ENCODE results near the gene LYL1.
A peak's percentile ranks its signal among the peaks of the same experiment; 100 is the strongest.

The LYL1 gene

GRCh38 chr19:13128583-13128982 lies 25.9 kb upstream of the LYL1 start:
- DNase-seq, result no peak

- no peak for DNase-seq
Measured at GRCh38 chr19:13127811-13128575, 25.3 kb upstream of the LYL1 start.

- no peak for DNase-seq
Measured at GRCh38 chr19:13127051-13127450, 24.4 kb upstream of the LYL1 start.

- no peak for DNase-seq
Measured at GRCh38 chr19:13122980-13123957, 20.6 kb upstream of the LYL1 start.

GRCh38 chr19:13122275-13122878 lies 19.7 kb upstream of the LYL1 start:
- no peak for DNase-seq

- DNase-seq, result no peak
Measured at GRCh38 chr19:13121551-13122274, 19.1 kb upstream of the LYL1 start.

GRCh38 chr19:13120817-13121216 lies 18.2 kb upstream of the LYL1 start:
- no peak for DNase-seq

GRCh38 chr19:13120031-13120430 lies 17.4 kb upstream of the LYL1 start:
- DNase-seq, result no peak

GRCh38 chr19:13119627-13120026 lies 17.0 kb upstream of the LYL1 start:
- DNase-seq, result no peak

GRCh38 chr19:13118424-13119193 lies 16.0 kb upstream of the LYL1 start:
- DNase-seq, result peak; percentile 48 to 59

- DNase-seq, result peak; percentile 88 to 91
Measured at GRCh38 chr19:13117772-13118423, 15.2 kb upstream of the LYL1 start, which contains the start of gene NACC1. Gene NACC1, plus strand, starts transcription at chr19:13118264. Its CDS starts 16,944 bp downstream, at chr19:13135208.

- DNase-seq, result no peak
Measured at GRCh38 chr19:13117176-13117771, 14.6 kb upstream of the LYL1 start.

GRCh38 chr19:13116282-13117175 lies 13.9 kb upstream of the LYL1 start, which contains the start of gene TRMT1:
Gene TRMT1, minus strand, starts transcription at chr19:13116740. Its CDS starts 341 bp downstream, at chr19:13116399.
- DNase-seq, result peak; percentile 87 to 93

GRCh38 chr19:13115936-13116281 lies 13.3 kb upstream of the LYL1 start:
- DNase-seq, result no peak

GRCh38 chr19:13112555-13112954 lies 9.9 kb upstream of the LYL1 start:
- no peak for DNase-seq

- no peak for DNase-seq
Measured at GRCh38 chr19:13110099-13110610, 7.5 kb upstream of the LYL1 start.

GRCh38 chr19:13109361-13110098 lies 6.9 kb upstream of the LYL1 start:
- no peak for DNase-seq

GRCh38 chr19:13104848-13105711 lies 2.4 kb upstream of the LYL1 start:
- no peak for DNase-seq
